ENCODE measurements around the gene TSPAN12.
A peak's percentile ranks its signal among the peaks of the same experiment; 100 is the strongest.
"Not testable (repeated sequence)": the region's sequence is repeated elsewhere in the genome, so short reads cannot be mapped to it uniquely, and the experiment has no call there.

TSPAN12 gene

GRCh38 chr7:120857588-120858573 lies at the start of gene TSPAN12:
TSS of gene TSPAN12 (minus strand) at chr7:120858144. CDS start at chr7:120856763, 1,381 bp downstream.
- peak; percentile 77 for DNase-seq

GRCh38 chr7:120898715-120899499 lies 41.0 kb upstream of the TSPAN12 start:
- no peak for DNase-seq

GRCh38 chr7:120895253-120895652 lies 37.3 kb upstream of the TSPAN12 start:
- not testable (repeated sequence) for DNase-seq

- DNase-seq, result not testable (repeated sequence)
These were observed 27.7 kb upstream of the TSPAN12 start for GRCh38 chr7:120885602-120886001.

GRCh38 chr7:120877701-120878100 lies 19.8 kb upstream of the TSPAN12 start:
- no peak for DNase-seq

- no peak for DNase-seq
These were observed 19.0 kb upstream of the TSPAN12 start for GRCh38 chr7:120876922-120877321.

GRCh38 chr7:120874722-120875121 lies 16.8 kb upstream of the TSPAN12 start:
- DNase-seq, result no peak

GRCh38 chr7:120874016-120874415 lies 16.1 kb upstream of the TSPAN12 start:
- DNase-seq, result no peak

- DNase-seq, result no peak
These were observed 15.5 kb upstream of the TSPAN12 start for GRCh38 chr7:120873401-120873800.

GRCh38 chr7:120869700-120870099 lies 11.8 kb upstream of the TSPAN12 start:
- no peak for DNase-seq

- DNase-seq, result no peak
These were observed 10.0 kb upstream of the TSPAN12 start for GRCh38 chr7:120867932-120868331.

GRCh38 chr7:120865191-120865981 lies 7.4 kb upstream of the TSPAN12 start:
- DNase-seq, result no peak

GRCh38 chr7:120864141-120864900 lies 6.4 kb upstream of the TSPAN12 start:
- no peak for DNase-seq

GRCh38 chr7:120862987-120863590 lies 5.1 kb upstream of the TSPAN12 start:
- DNase-seq, result no peak

GRCh38 chr7:120860156-120860555 lies 2.2 kb upstream of the TSPAN12 start:
- DNase-seq, result no peak

GRCh38 chr7:120859459-120859858 lies 1.5 kb upstream of the TSPAN12 start:
- no peak for DNase-seq

GRCh38 chr7:120856621-120857352 lies 1.2 kb downstream of the TSPAN12 start:
- DNase-seq, result peak; percentile 57

GRCh38 chr7:120856198-120856597 lies 1.7 kb downstream of the TSPAN12 start:
- no peak for DNase-seq

- no peak for DNase-seq
These were observed 5.2 kb downstream of the TSPAN12 start for GRCh38 chr7:120852700-120853099.

GRCh38 chr7:120843109-120843508 lies 14.8 kb downstream of the TSPAN12 start:
- no peak for DNase-seq

GRCh38 chr7:120842121-120842621 lies 15.8 kb downstream of the TSPAN12 start:
- peak; percentile 90 for DNase-seq
